Endothelial cell of umbilical vein (primary cell): Measurements from ENCODE around the gene RSL1D1. TPM values are rescaled to one million over a fixed set of nuclear protein-coding genes. Genes with fewer than 3 reads are reported as not detected.

ENCODE experiments used
- BruUV-seq: library from RNA; stranded (reverse); fragments of 400-500 nt; replicated peaks from 2 replicates; lab custom pipeline; 2021; lab: Mats Ljungman, UMichigan
- CTCF ChIA-PET: fragments of 300-600, 350-600 bp; sonication (Branson Sonifier 250); formaldehyde crosslinking; loops from one replicate; lab custom pipeline; 2021; ENCODE audit warnings: antibody characterized with exemption, inconsistent platforms; lab: Charles Lee
- POLR2A ChIA-PET: fragments of 300-600, 350-600 bp; sonication (Branson Sonifier 250); formaldehyde crosslinking; loops from one replicate; lab custom pipeline; 2021; ENCODE audit warnings: antibody characterized with exemption, inconsistent platforms; lab: Charles Lee
- DNase-seq: peaks from one replicate; pipeline ENCODE4 v3.0.0-alpha.2; 2011; ENCODE audit warnings: low read depth, low spot score
- FAIRE-seq: peaks from 2 replicates; lab custom pipeline; 2011; peaks lifted over from hg19 to GRCh38; lab: Jason Lieb, UNC
- H2AFZ ChIP-seq: 2 replicates; pipeline ENCODE4 v1.6.0; 2012; ENCODE audit warnings: low read depth, low read length, control low read depth, inconsistent platforms
- H3K27ac ChIP-seq: 2 replicates; pipeline ENCODE4 v1.5.1; 2011; ENCODE audit warnings: low read depth, mild to moderate bottlenecking, control low read depth, low read length, moderate library complexity; ENCODE audit not compliant: insufficient read depth
- H3K27me3 ChIP-seq, 2 experiments: 2 replicates each; pipeline versions ENCODE4 v1.6.0 to v1.6.1; 2011; ENCODE audit warnings: low read length in 2 of 2, mixed read lengths in 1 of 2; ENCODE audit not compliant: control insufficient read depth in 2 of 2, insufficient read depth in 2 of 2
- H3K36me3 ChIP-seq, 2 experiments: 2 replicates in 1 of 2; 3 replicates in 1 of 2; pipeline ENCODE4 v1.5.1; 2011; ENCODE audit warnings: low read length in 2 of 2, mild to moderate bottlenecking in 1 of 2, moderate library complexity in 1 of 2; ENCODE audit not compliant: control insufficient read depth in 2 of 2, insufficient read depth in 2 of 2; ENCODE audit errors: extremely low read depth in 1 of 2
- H3K4me1 ChIP-seq: 3 replicates; pipeline ENCODE4 v1.5.1; 2011; ENCODE audit warnings: mild to moderate bottlenecking, low read length; ENCODE audit not compliant: control insufficient read depth, insufficient read depth; ENCODE audit errors: extremely low read depth
- H3K4me2 ChIP-seq: 2 replicates; pipeline ENCODE4 v1.6.1; 2011; ENCODE audit warnings: low read length, control low read depth, mixed read lengths; ENCODE audit not compliant: insufficient read depth
- H3K4me3 ChIP-seq, 3 experiments: fragments of 200-600 bp in 1 of 3; sonication (generic), shearing (Covaris generic) in 1 of 3; replicated peaks in 1 of 3; 2 replicates each; pipeline ENCODE4 v1.5.1; 2011 to 2016; ENCODE audit warnings: control low read depth in 3 of 3, low read length in 3 of 3, mild to moderate bottlenecking in 2 of 3, inconsistent platforms in 1 of 3, low read depth in 1 of 3, moderate library complexity in 1 of 3; ENCODE audit not compliant: insufficient read depth in 1 of 3
- H3K79me2 ChIP-seq: 2 replicates; pipeline ENCODE4 v1.6.0; 2012; ENCODE audit warnings: low read length, inconsistent platforms; ENCODE audit not compliant: control insufficient read depth, insufficient read depth
- H3K9ac ChIP-seq: replicated peaks from 2 replicates; pipeline ENCODE3; 2011; ENCODE audit warnings: low read length, control low read depth; ENCODE audit not compliant: insufficient read depth; ENCODE audit errors: extremely low read depth
- H3K9me1 ChIP-seq: replicated peaks from 3 replicates; pipeline ENCODE4 v1.6.0; 2011; ENCODE audit warnings: mild to moderate bottlenecking, low read length; ENCODE audit not compliant: control insufficient read depth, insufficient read depth; ENCODE audit errors: extremely low read depth
- H3K9me3 ChIP-seq: replicated peaks from 2 replicates; pipeline ENCODE4 v1.5.1; 2012; ENCODE audit warnings: low read length, inconsistent platforms; ENCODE audit not compliant: control insufficient read depth, insufficient read depth
- H4K20me1 ChIP-seq: replicated peaks from 2 replicates; pipeline ENCODE3; 2011; ENCODE audit warnings: mild to moderate bottlenecking, low read length; ENCODE audit not compliant: control insufficient read depth, insufficient read depth; ENCODE audit errors: extremely low read depth
- CTCF ChIP-seq, 2 donors: IDR thresholded peaks; 1 replicate in 1 of 2; 2 replicates in 1 of 2; pipeline ENCODE4 v1.5.1; 2011; ENCODE audit warnings: low read length in 2 of 2, mild to moderate bottlenecking in 2 of 2, moderate library complexity in 2 of 2, control low read depth in 1 of 2, inconsistent platforms in 1 of 2, low read depth in 1 of 2; ENCODE audit not compliant: insufficient read depth in 1 of 2; ENCODE audit errors: extremely low read depth in 1 of 2
- EZH2 ChIP-seq: IDR thresholded peaks from 2 replicates; pipeline ENCODE4 v1.6.1; 2012; ENCODE audit warnings: borderline replicate concordance, low read depth, mild to moderate bottlenecking, moderate library complexity, low read length, inconsistent platforms; ENCODE audit not compliant: severe bottlenecking
- FOS ChIP-seq: IDR thresholded peaks from 2 replicates; pipeline ENCODE4 v1.6.1; 2011; ENCODE audit warnings: mild to moderate bottlenecking, low read length, moderate library complexity, borderline replicate concordance; ENCODE audit not compliant: insufficient read depth
- GATA2 ChIP-seq: IDR thresholded peaks from 2 replicates; pipeline ENCODE4 v1.7.0; 2011; ENCODE audit warnings: low read depth, mild to moderate bottlenecking, moderate library complexity, mixed read lengths, low read length; ENCODE audit not compliant: insufficient read length, insufficient read depth
- JUN ChIP-seq: IDR thresholded peaks from 2 replicates; pipeline ENCODE4 v1.6.1; 2011; ENCODE audit warnings: borderline replicate concordance, low read depth; ENCODE audit not compliant: insufficient read length, insufficient read depth
- MAX ChIP-seq: IDR thresholded peaks from 2 replicates; pipeline ENCODE4 v1.6.1; 2011; ENCODE audit not compliant: insufficient read depth, insufficient read length
- MYC ChIP-seq: IDR thresholded peaks from one replicate; pipeline ENCODE4 v1.6.1; 2011; ENCODE audit warnings: mild to moderate bottlenecking, low read depth, low read length
- POLR2A ChIP-seq: IDR thresholded peaks from 2 replicates; pipeline ENCODE4 v1.6.1; 2012; ENCODE audit warnings: low read depth, mild to moderate bottlenecking, control low read depth, low read length
- POLR2AphosphoS5 ChIP-seq: IDR thresholded peaks from 2 replicates; pipeline ENCODE4 v1.6.1; 2012; ENCODE audit warnings: low read depth, mild to moderate bottlenecking, control low read depth, low read length, moderate library complexity; ENCODE audit not compliant: insufficient read depth
- dilution Hi-C: fragments of 300-500 bp; cut with MboI; formaldehyde crosslinking; loops from one replicate; pipeline ENCODE4 v1.15.0; 2019; ENCODE audit warnings: low sequenced_read_pairs; ENCODE audit not compliant: extremely low pct_ligation_motif_present
- intact Hi-C: fragments of 100-400 bp; cut with micrococcal nuclease; formaldehyde crosslinking; loops from one replicate; pipeline ENCODE4 v1.10.0; 2022
- polyA plus RNA-seq, 4 experiments: library from polyadenylated mRNA; depleted of rRNA in 3 of 4; stranded (reverse) in 3 of 4; unstranded in 1 of 4; fragments of >200 nt; gene quantifications; 2 replicates each; pipeline versions ENCODE4 v1.2.1 to v1.2.3, GENCODE V29; 2011 to 2012; ENCODE audit warnings: missing spikeins in 1 of 4
- total RNA-seq: library from RNA; stranded (reverse); gene quantifications from 2 replicates; pipeline ENCODE4 v1.2.3, GENCODE V29; 2021

RSL1D1 gene
- total and polyA plus RNA-seq, 2 donors (not counting 3 experiments of a cell fraction or from before 2014, with no cell fraction given) = 17.0 to 132 TPM

- no peak overlapping the region for H2AFZ ChIP-seq
- dilution Hi-C loops = no loop called here
- intact Hi-C loops = no loop called here
- no peaks in the 10 kb centered on the region for H4K20me1 ChIP-seq
- no peaks in the 10 kb centered on the region for H3K9me3 ChIP-seq
- H3K4me3 ChIP-seq = no peak overlapping the region
- H3K4me1 ChIP-seq = peaks cover 14% of the 10 kb centered on the region
- no peak for TF ChIP-seq CTCF (IDR thresholded peaks at IDR 0.05; ENCODE audit: extremely low read depth in 1 of 2, insufficient read depth in 1 of 2, low read depth in 1 of 2, low read length in 2 of 2)
- no peak for TF ChIP-seq MYC
- no peak for TF ChIP-seq GATA2
- TF ChIP-seq EZH2 = no peak
- no peak for TF ChIP-seq MAX
- TF ChIP-seq FOS = no peak
- no peak for TF ChIP-seq JUN
- TF ChIP-seq POLR2AphosphoS5 = no peak
- no peak for TF ChIP-seq POLR2A
- ChIA-PET CTCF (no interaction called here), POLR2A (no interaction called here)
- H3K9ac ChIP-seq = no peak overlapping the region
- H3K9me1 ChIP-seq = no peaks in the 10 kb centered on the region
- H3K4me2 ChIP-seq = no peak overlapping the region
- H3K36me3 ChIP-seq = no peaks in the 10 kb centered on the region
- FAIRE-seq (no peak), DNase-seq (no peak)
- peaks cover 18% of the 10 kb centered on the region for H3K79me2 ChIP-seq
- no peak overlapping the region for H3K27ac ChIP-seq
- no peaks in the 10 kb centered on the region for H3K27me3 ChIP-seq
- no TSS peak for BruUV-seq
Measured at GRCh38 chr16:11801481-11802021, 49.8 kb downstream of the RSL1D1 start.
